ENCODE results near the gene MAD1L1.

DNA sequence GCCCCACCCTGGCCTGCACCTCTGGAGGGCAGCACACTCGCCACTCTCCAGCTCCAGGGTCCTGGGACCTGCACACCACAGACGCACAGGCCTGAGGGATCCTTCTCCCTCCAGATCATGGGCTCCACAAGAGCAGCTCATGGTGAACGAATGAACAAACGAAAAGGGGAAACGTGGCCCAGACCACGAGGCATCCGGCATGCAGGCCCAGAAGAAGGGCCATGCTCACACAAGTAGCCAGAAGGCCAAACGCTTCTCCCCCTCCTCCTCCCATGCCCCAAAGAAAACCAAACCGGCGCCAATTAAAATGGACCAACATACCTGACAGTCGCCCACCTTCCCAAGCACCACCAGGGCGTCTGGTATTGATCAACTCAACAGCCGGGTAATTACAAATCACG, 30.4 kb downstream of the MAD1L1 start:
- TF ChIP-seq, protein P1, sequence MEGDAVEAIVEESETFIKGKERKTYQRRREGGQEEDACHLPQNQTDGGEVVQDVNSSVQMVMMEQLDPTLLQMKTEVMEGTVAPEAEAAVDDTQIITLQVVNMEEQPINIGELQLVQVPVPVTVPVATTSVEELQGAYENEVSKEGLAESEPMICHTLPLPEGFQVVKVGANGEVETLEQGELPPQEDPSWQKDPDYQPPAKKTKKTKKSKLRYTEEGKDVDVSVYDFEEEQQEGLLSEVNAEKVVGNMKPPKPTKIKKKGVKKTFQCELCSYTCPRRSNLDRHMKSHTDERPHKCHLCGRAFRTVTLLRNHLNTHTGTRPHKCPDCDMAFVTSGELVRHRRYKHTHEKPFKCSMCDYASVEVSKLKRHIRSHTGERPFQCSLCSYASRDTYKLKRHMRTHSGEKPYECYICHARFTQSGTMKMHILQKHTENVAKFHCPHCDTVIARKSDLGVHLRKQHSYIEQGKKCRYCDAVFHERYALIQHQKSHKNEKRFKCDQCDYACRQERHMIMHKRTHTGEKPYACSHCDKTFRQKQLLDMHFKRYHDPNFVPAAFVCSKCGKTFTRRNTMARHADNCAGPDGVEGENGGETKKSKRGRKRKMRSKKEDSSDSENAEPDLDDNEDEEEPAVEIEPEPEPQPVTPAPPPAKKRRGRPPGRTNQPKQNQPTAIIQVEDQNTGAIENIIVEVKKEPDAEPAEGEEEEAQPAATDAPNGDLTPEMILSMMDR (conservative IDR thresholded peaks at IDR 0.05), result no peak
- no peak for TF ChIP-seq ZFX (IDR thresholded peaks at IDR 0.05)

Data from C4-2B (cell line).